Measurements from ENCODE around the gene MSH4.
A peak's percentile ranks its signal among the peaks of the same experiment; 100 is the strongest.

MSH4 gene

GRCh38 chr1:75836528-75837100 lies 39.9 kb downstream of the MSH4 start:
- no peak for DNase-seq
- TF ChIP-seq POLR2A (IDR thresholded peaks at IDR 0.05; ENCODE audit: low read length) (no peak), GATA1 (IDR thresholded peaks at IDR 0.05; ENCODE audit: low read depth, low read length) (no peak)

DNA sequence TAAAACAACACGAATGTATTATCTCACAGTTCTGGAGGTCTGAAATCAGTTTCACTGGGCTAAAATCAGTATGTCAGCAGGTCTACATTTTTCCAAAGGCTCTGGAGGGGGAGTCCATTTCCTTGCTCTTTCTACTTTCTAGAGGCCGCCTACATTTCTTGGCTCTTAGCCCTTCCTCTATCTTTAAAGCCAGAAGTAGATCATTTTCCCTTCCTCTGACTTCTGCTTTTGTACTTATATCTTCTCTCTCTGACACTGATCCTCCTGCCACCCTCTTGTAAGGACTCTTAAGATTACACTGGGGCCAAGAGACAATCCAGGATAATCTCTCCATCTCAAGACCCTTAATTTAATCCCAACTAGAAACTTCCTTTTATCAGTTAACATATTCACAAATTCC lies 41.4 kb downstream of the MSH4 start:
- TF ChIP-seq POLR2A (IDR thresholded peaks at IDR 0.05; ENCODE audit: low read length) (no peak), GATA1 (IDR thresholded peaks at IDR 0.05; ENCODE audit: low read depth, low read length) (no peak)
- DNase-seq: no peak

GRCh38 chr1:75841421-75841820 lies 44.7 kb downstream of the MSH4 start:
- no peak for DNase-seq
- TF ChIP-seq POLR2A (IDR thresholded peaks at IDR 0.05; ENCODE audit: low read length) (no peak), GATA1 (IDR thresholded peaks at IDR 0.05; ENCODE audit: low read depth, low read length) (no peak)

DNA sequence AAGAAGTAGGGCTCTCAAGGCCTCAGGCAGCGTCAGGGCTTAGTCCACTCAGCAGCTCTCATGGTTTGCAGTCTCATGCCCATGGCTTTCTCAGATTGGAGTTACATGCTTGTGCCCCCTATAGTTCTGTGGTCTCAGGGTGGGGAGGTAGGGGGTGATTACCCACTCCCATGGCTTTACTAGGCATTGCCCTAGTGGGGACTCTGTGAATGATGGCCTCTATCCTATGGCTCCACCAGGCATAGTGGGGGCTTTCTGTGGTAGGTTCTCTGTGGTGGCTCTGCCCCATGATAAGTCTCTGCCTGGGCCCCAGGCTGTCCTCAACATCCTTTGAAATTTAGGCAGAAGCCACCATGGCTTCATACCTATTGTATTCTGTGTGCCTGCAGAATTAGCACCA lies 48.9 kb downstream of the MSH4 start:
- no peak for TF ChIP-seq GATA1 (IDR thresholded peaks at IDR 0.05; ENCODE audit: low read depth, low read length)
- no peak for TF ChIP-seq POLR2A (IDR thresholded peaks at IDR 0.05; ENCODE audit: low read length)
- DNase-seq: no peak

DNA sequence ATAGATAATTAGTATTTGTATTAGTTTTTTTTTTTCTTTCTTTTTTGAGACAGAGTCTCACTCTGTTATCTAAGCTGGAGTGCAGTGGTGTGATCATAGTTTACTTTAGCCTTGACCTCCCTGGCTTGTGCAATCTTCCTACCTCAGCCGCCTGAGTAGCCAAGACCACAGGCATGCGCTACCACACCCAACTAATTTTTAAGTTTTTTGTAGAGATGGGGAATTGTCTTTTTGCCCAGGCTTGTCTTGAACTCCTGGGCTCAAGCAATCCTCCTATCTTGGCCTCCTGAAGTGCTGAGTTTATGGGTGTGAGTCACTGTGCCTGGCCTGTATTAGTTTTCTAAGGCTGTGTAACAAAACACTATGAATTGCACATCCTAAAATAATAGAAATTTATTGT lies 58.3 kb downstream of the MSH4 start:
- no peak for DNase-seq
- no peak for TF ChIP-seq POLR2A (IDR thresholded peaks at IDR 0.05; ENCODE audit: low read length)
- TF ChIP-seq GATA1 (IDR thresholded peaks at IDR 0.05; ENCODE audit: low read depth, low read length): no peak

DNA sequence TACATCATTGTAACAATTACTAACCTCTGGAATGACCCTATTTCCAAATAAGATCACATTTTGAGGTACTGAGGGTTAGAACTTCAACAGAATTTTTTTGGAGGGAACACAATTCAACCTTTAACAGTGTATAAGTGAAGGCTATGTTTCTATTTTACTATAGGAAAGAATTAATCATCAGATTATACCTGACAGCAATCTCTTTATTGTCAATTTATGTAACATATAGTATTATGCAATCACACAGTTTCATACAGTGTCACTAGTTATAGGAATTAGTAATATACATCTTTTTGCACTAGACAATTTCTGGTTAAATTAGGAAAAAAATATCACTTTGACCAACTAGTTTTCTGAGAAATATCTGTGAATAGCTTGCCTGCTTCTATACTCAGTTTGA lies 59.1 kb downstream of the MSH4 start:
- TF ChIP-seq GATA1 (IDR thresholded peaks at IDR 0.05; ENCODE audit: low read depth, low read length) (no peak), POLR2A (IDR thresholded peaks at IDR 0.05; ENCODE audit: low read length) (no peak)

DNA sequence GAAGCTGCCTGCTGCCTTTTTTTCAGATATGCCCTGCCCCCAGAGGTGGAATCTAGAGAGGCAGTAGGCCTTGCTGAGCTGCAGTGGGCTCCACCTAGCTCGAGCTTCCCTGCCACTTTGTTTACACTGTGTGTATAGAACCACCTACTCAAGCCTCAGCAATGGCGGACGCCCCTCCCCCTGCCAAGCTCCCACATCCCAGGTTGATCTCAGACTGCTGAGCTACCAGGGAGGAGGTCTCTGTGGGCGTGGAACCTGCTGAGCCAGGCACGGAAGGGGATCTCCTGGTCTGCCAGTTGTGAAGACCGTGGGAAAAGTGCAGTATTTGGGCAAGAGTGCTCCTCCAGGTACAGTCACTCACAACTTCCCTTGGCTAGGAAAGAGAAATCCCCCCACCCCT lies 65.1 kb downstream of the MSH4 start:
- TF ChIP-seq GATA1 (IDR thresholded peaks at IDR 0.05; ENCODE audit: low read depth, low read length) (no peak), POLR2A (IDR thresholded peaks at IDR 0.05; ENCODE audit: low read length) (no peak)

More for the DNA sequence above, 59.1 kb downstream of the MSH4 start:
- no peak for DNase-seq

GRCh38 chr1:75870951-75871350 lies 74.3 kb downstream of the MSH4 start:
- DNase-seq: no peak

More for the DNA sequence above, 65.1 kb downstream of the MSH4 start:
- no peak for DNase-seq

GRCh38 chr1:75879985-75880384 lies 83.3 kb downstream of the MSH4 start:
- DNase-seq: no peak
- TF ChIP-seq POLR2A (IDR thresholded peaks at IDR 0.05; ENCODE audit: low read length): no peak
- TF ChIP-seq GATA1 (IDR thresholded peaks at IDR 0.05; ENCODE audit: low read depth, low read length): no peak

More at GRCh38 chr1:75870951-75871350, 74.3 kb downstream of the MSH4 start:
- TF ChIP-seq GATA1 (IDR thresholded peaks at IDR 0.05; ENCODE audit: low read depth, low read length) (no peak), POLR2A (IDR thresholded peaks at IDR 0.05; ENCODE audit: low read length) (no peak)

- TF ChIP-seq POLR2A (IDR thresholded peaks at IDR 0.05; ENCODE audit: low read length): no peak
- no peak for TF ChIP-seq GATA1 (IDR thresholded peaks at IDR 0.05; ENCODE audit: low read depth, low read length)
- DNase-seq: no peak
These were observed 87.8 kb downstream of the MSH4 start for GRCh38 chr1:75884437-75884836.

- no peak for TF ChIP-seq GATA1 (IDR thresholded peaks at IDR 0.05; ENCODE audit: low read depth, low read length)
- no peak for TF ChIP-seq POLR2A (IDR thresholded peaks at IDR 0.05; ENCODE audit: low read length)
- no peak for DNase-seq
These were observed 104.7 kb downstream of the MSH4 start for GRCh38 chr1:75901371-75901770.

GRCh38 chr1:75908717-75909152 lies 112.1 kb downstream of the MSH4 start:
- TF ChIP-seq POLR2A (IDR thresholded peaks at IDR 0.05; ENCODE audit: low read length) (no peak), GATA1 (IDR thresholded peaks at IDR 0.05; ENCODE audit: low read depth, low read length) (no peak)
- peak in 1 of 2 experiments; percentile 6 for DNase-seq

- DNase-seq: no peak
- no peak for TF ChIP-seq POLR2A (IDR thresholded peaks at IDR 0.05; ENCODE audit: low read length)
- no peak for TF ChIP-seq GATA1 (IDR thresholded peaks at IDR 0.05; ENCODE audit: low read depth, low read length)
These were observed 120.2 kb downstream of the MSH4 start for GRCh38 chr1:75916834-75917233.

DNA sequence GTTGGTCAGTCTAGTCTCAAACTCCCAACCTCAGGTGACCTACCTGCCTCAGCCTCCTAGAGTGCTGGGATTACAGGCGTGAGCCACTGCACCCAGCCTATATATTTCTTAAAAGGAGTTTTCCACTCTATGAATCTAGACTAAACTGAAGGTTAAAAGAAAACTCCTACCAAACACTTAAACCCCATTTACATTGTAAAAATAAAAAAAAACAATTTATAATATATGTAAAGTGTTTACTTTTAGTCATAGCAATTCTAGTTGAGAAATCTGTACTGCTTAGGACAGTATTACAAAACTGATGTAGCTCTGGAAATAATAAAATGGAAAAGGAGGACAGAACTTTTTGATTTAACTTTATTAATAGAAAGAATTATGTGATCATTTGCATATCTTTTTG lies 126.0 kb downstream of the MSH4 start:
- TF ChIP-seq GATA1 (IDR thresholded peaks at IDR 0.05; ENCODE audit: low read depth, low read length) (no peak), POLR2A (IDR thresholded peaks at IDR 0.05; ENCODE audit: low read length) (no peak)
- no peak for DNase-seq

DNA sequence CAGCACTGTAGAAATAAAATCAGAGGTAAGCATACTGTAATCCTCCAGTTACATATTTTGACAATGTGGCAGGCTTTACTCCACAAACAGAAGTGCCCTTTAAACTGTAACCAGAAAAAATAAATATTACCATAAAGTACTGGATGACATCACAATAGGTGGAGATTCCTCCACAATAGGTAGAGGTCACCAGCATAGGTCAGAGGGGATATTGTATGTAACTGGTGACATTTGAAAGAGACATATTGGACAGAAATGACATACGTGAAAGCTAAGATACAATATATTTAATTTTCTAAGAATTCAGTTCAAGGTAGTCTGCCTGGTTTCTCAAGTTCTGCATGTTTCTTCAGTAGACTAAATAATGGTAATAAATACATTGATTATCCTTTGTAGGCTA lies 135.6 kb downstream of the MSH4 start, which contains the start of gene ASB17:
Gene ASB17, minus strand, starts transcription at position 101 of the 400 bp plus-strand sequence. CDS start 113 bp downstream, outside the sequence.
- DNase-seq: no peak
- TF ChIP-seq GATA1 (IDR thresholded peaks at IDR 0.05; ENCODE audit: low read depth, low read length) (no peak), POLR2A (IDR thresholded peaks at IDR 0.05; ENCODE audit: low read length) (no peak)

All from erythroblast (primary cell).